Measurements from ENCODE around the gene LRRC27. TPM values are rescaled to one million over a fixed set of nuclear protein-coding genes. Genes with fewer than 3 reads are reported as not detected.

Gene LRRC27
- total RNA-seq = 5.1 and 7.1 TPM in 2 replicates

GRCh38 chr10:132331601-132332432 is at the start of gene LRRC27:
Gene LRRC27 (plus strand): TSS chr10:132332193. CDS start chr10:132333525, 1,332 bp downstream.

GRCh38 chr10:132307823-132308586 is 24.0 kb upstream of the LRRC27 start, which contains the start of gene STK32C:
Gene STK32C (minus strand): TSS chr10:132307950. CDS start chr10:132307833, 117 bp downstream.

GRCh38 chr10:132397036-132397541 is 65.1 kb downstream of the LRRC27 start, which contains the start of gene PWWP2B:
Gene PWWP2B (plus strand): TSS chr10:132397200. CDS start chr10:132397227, 27 bp downstream.

Other genes with a start within 250 kb of the LRRC27 start
- gene DPYSL4, start 145.2 kb upstream of the LRRC27 start, total RNA-seq = 0.98 and 5.3 TPM in 2 replicates
- gene STK32C, start 24.2 kb upstream of the LRRC27 start, total RNA-seq = 13.0 and 13.1 TPM in 2 replicates
- 7.0 and 18.0 TPM in 2 replicates for gene PWWP2B, start 65.0 kb downstream of the LRRC27 start, total RNA-seq
- gene INPP5A, start 205.6 kb downstream of the LRRC27 start, total RNA-seq = 44.4 and 48.1 TPM in 2 replicates

Measured in mesangial cell (primary cell).